KOPT-K1 (cell line): ENCODE results near the gene GZMA.

Experiments
- H3K27ac ChIP-seq: fragments of 200-600 bp; sonication (generic); 2 replicates; pipeline ENCODE4 v1.5.1; 2016; ENCODE audit warnings: antibody characterized with exemption, mild to moderate bottlenecking, low read depth, low read length; ENCODE audit not compliant: poor library complexity, severe bottlenecking
- H3K36me3 ChIP-seq: fragments of 200-600 bp; sonication (generic); 2 replicates; pipeline ENCODE4 v1.5.1; 2017; ENCODE audit warnings: antibody characterized with exemption, mild to moderate bottlenecking, low read length, moderate library complexity; ENCODE audit not compliant: insufficient read depth
- H3K9me3 ChIP-seq: fragments of 200-600 bp; sonication (generic); 2 replicates; pipeline ENCODE4 v1.5.1; 2017; ENCODE audit warnings: antibody characterized with exemption, low read length, mild to moderate bottlenecking; ENCODE audit not compliant: insufficient read depth, poor library complexity, severe bottlenecking

Gene GZMA

GRCh38 chr5:55143624-55144023, 41.2 kb downstream of the GZMA start:
- Histone ChIP-seq H3K36me3 (no peaks in the 10 kb centered on the region), H3K27ac (no peak overlapping the region), H3K9me3 (no peaks in the 10 kb centered on the region)

- Histone ChIP-seq H3K9me3 (no peaks in the 10 kb centered on the region), H3K36me3 (no peaks in the 10 kb centered on the region)
Observed at GRCh38 chr5:55146080-55146479, 43.6 kb downstream of the GZMA start.

DNA sequence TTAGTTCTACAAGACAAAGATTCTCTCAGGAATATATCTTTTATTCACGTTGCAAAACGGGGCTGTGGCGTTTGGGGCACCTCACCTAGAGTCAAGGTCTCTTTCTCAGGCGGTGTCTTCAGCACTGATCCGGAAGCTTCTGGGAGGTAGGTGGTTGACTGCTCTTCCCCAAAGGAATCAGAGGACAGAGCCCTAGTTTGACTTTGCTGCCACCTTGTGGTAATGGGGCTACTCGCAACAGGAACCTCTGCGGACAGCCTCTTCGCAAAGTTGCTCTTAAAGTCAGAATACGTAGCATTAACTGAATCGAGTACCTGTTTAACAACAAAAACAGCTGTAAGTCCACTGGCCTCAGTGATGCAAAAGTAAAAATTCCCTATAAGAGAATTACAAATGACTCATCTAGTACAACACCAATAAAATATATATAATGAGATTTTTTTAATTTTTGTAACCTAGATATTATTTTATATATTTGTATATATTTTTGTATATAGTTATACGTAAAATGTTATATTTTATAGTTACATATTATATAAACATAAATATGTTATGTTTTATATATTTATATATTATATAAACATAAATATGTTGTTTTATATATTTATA, 44.2 kb downstream of the GZMA start:
- Histone ChIP-seq H3K36me3 (no peaks in the 10 kb centered on the region), H3K27ac (no peak overlapping the region), H3K9me3 (no peaks in the 10 kb centered on the region)

More at GRCh38 chr5:55146080-55146479, 43.6 kb downstream of the GZMA start:
- H3K27ac ChIP-seq, result no peak overlapping the region

DNA sequence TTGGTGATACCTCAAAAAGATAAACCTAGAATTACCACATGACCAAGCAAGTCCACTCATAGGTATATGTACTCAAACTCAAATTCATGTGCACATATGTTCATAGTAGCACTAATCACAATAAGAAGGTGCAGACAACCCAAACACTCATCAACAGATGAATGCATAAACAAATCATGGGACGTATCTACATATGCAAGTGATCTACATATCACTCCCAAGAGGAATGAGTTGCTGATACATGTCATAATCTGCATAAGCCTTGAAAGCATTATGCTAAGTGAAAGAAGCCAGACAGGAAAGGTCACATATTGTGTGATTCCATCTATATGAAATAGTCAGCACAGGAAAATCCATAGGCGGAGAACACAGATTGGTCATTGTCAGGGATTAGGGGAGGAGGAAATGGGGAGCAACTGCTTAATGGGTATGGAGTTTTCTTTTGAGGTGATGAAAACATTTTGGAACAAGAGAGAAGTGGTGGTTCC, 46.9 kb downstream of the GZMA start:
- H3K9me3 ChIP-seq, result no peaks in the 10 kb centered on the region
- H3K36me3 ChIP-seq, result no peaks in the 10 kb centered on the region
- H3K27ac ChIP-seq, result no peak overlapping the region

DNA sequence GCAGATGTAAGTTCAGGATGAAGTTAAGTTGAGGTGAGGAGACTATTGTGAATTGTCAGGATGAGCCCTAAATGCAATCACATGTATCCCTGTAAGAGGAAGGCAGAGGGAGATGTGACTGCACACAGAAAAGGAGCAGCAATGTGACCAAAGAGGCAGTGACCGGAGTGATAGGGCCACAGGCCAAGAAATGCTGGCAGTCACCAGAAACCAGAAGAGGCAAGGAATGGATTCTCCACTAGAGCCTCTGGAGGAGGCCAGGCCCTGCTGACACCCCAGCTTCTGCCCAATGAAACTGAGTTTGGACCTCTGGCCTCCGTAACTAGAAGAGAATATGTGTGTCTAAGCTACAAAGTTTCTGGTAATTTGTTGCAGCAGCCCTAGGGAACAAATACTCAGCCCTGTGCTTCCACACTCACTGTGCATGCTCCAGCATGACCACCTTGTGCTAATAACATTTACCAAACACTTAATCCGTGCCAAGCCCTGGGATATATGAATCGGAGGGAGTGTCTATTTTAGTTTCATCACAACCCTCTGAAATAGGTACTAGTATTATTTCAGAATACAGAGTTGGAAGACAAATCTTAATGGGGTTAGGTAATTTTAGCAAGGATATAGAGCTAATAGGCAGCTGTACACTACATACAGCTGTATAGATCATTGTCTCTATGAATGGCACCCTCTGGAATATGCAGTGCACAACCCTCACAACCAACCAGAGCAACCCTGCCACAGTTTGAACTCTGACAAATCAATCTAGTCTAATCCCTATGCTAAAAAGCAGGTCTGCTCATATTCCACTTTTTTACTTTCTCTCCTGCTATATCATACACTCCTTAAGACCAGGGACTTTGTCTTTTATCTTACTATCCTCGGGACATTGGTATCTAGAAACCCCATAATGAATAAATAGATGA, 49.7 kb downstream of the GZMA start:
- Histone ChIP-seq H3K27ac (no peak overlapping the region), H3K9me3 (peaks cover 6% of the 10 kb centered on the region), H3K36me3 (no peaks in the 10 kb centered on the region)

- Histone ChIP-seq H3K27ac (no peak overlapping the region), H3K36me3 (no peaks in the 10 kb centered on the region), H3K9me3 (peaks cover 6% of the 10 kb centered on the region)
Observed at GRCh38 chr5:55154873-55155272, 52.4 kb downstream of the GZMA start.
